ENCODE data around the gene MPL.

- TF ChIP-seq POLR2AphosphoS5 (IDR thresholded peaks at IDR 0.05; ENCODE audit: low read depth) = no peak
- no peak for TF ChIP-seq CTCF (IDR thresholded peaks at IDR 0.05; ENCODE audit: insufficient read depth, low read length)
- no peak for TF ChIP-seq SPI1 (IDR thresholded peaks at IDR 0.05; ENCODE audit: borderline replicate concordance, low read depth)
- TF ChIP-seq GABPA (IDR thresholded peaks at IDR 0.05; ENCODE audit: low read depth) = no peak
- TF ChIP-seq REST (IDR thresholded peaks at IDR 0.05; ENCODE audit: insufficient replicate concordance, low read depth) = no peak
These were observed 24.7 kb upstream of the MPL start for GRCh38 chr1:43312663-43313515.

Measured in HL-60 (cell line).